ENCODE measurements around the gene PRKCQ. TPM values are rescaled to one million over a fixed set of nuclear protein-coding genes. Genes with fewer than 3 reads are reported as not detected.
A peak's percentile ranks its signal among the peaks of the same experiment; 100 is the strongest.

The PRKCQ gene
- total and polyA plus RNA-seq, 11 donors: 0.04 to 2.0 (median 0.13) TPM; not detected in 1

DNA sequence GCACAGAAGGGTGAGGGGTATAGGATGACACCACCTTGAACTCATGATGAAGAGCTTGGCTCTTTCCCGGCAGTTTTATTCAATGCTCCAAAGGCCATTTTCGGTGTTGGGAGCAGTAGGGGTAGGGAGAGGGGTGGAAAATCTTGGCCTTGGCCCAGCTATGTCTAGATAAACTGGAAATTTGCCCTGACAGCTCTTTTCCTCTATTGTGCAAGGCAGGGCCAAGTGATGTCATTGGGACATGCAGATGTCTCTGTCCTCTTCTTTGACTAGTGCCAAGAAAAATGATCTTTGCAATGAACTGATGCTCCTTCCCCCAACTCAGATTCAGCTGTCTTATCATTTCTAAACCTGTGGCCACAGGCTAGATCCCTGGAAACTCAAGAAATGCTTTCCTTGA lies 27.7 kb upstream of the PRKCQ start:
- H3K36me3 ChIP-seq: no peaks in the 10 kb centered on the region
- H3K4me1 ChIP-seq: peaks cover 0 to 13% (median 0%) of the 10 kb centered on the region in 12 donors
- peaks cover 0 to 6% (median 0%) of the 10 kb centered on the region in 12 donors for H3K9me3 ChIP-seq
- DNase-seq (peak in 3 of 5 donors; percentile 9 to 61 (median 21)), ATAC-seq (peak in 2 of 4 donors; percentile 10 to 39)
- no peak overlapping the region for H3K4me3 ChIP-seq
- peaks cover 0 to 21% (median 2%) of the 10 kb centered on the region in 9 donors for H3K27me3 ChIP-seq
- intact Hi-C loops (cut with DNase I): no loop called here
- 35 to 69% (median 53%) methylated on average over 2 of the region's 2 CpGs for WGBS, 4 donors
- no peak for TF ChIP-seq POLR2A (IDR thresholded peaks at IDR 0.05)
- TF ChIP-seq, protein P1, sequence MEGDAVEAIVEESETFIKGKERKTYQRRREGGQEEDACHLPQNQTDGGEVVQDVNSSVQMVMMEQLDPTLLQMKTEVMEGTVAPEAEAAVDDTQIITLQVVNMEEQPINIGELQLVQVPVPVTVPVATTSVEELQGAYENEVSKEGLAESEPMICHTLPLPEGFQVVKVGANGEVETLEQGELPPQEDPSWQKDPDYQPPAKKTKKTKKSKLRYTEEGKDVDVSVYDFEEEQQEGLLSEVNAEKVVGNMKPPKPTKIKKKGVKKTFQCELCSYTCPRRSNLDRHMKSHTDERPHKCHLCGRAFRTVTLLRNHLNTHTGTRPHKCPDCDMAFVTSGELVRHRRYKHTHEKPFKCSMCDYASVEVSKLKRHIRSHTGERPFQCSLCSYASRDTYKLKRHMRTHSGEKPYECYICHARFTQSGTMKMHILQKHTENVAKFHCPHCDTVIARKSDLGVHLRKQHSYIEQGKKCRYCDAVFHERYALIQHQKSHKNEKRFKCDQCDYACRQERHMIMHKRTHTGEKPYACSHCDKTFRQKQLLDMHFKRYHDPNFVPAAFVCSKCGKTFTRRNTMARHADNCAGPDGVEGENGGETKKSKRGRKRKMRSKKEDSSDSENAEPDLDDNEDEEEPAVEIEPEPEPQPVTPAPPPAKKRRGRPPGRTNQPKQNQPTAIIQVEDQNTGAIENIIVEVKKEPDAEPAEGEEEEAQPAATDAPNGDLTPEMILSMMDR (IDR thresholded peaks at IDR 0.05): no peak
- H3K27ac ChIP-seq: no peak overlapping the region

DNA sequence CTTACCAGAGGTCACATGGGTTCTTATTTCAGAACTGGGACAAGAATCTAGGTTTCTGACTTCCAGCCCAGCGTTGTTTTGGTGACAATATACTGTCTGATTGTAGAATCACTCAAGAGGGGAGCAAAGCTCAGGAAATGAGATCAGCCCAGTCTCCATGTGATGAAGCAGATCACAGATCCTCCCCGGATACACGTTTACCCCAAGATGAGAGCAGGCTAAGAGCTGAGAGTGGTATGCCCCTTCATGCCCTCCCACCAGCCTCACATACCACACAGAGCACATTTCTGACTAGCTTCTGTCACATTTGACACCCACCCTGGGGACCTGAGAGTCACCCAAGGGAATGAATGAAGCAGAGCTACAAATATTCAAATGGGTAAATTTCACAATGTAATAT lies 27.1 kb upstream of the PRKCQ start:
- Histone ChIP-seq H3K9me3 (peaks cover 0 to 6% (median 0%) of the 10 kb centered on the region in 12 donors), H3K36me3 (no peaks in the 10 kb centered on the region), H3K27me3 (peaks cover 0 to 19% (median 5%) of the 10 kb centered on the region in 9 donors), H3K27ac (no peak overlapping the region), H3K4me1 (peaks cover 0 to 13% (median 0%) of the 10 kb centered on the region in 12 donors), H3K4me3 (no peak overlapping the region)
- ATAC-seq (no peak), DNase-seq (no peak)
- TF ChIP-seq POLR2A (IDR thresholded peaks at IDR 0.05): no peak
- TF ChIP-seq, protein P1 (IDR thresholded peaks at IDR 0.05): no peak
- 47 to 60% (median 55%) methylated on average over 3 of the region's 3 CpGs for WGBS, 4 donors
- intact Hi-C loops (cut with DNase I): no loop called here

DNA sequence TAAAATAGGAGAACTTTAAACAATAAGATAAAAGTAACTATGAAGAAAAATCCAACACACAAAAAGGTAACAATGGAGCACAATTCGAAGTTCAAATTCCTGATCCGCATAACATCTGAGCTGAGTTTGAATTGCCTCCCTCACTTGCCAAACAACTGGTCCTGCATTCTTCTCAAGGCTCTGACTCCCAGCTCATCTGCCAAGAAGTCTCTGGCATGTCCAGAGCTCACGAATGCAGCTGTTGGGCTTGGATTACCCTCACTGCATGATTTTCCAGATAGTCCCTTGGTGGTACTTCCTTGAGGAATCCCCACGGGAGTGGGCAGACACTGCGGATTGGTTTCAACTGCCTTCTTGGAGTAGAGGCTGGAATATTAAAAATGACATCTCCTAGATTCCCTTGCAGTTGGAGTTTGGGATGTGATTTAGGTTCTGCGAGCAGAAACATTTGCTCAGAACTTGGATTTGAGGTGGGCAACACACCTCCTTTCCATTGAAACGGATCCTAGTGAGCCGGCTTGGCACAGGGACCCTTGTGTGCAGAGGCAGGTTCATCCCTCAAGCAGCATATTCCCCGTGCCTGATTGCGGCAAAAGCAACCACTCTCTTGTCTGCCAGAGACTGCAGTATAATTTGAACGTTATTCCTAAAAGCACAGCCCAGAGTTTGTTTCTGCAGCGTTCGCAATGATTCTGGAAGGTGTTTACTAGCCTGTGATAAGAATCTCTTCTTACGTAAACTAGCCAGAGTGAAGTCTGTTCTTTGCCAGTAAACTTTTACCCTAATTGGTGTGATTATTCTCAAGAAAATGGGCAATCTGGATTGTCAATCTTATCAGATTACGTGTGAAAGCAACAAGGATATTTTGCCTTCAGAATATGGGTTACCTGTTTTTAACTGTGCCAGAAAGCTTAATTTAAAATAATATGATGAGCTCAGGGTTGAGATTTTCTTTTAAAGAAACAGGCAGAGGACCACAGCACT lies 23.4 kb upstream of the PRKCQ start:
- Histone ChIP-seq H3K27ac (no peak overlapping the region), H3K36me3 (no peaks in the 10 kb centered on the region), H3K4me3 (no peak overlapping the region), H3K9me3 (no peaks in the 10 kb centered on the region), H3K27me3 (peaks cover 0 to 36% (median 2%) of the 10 kb centered on the region in 9 donors), H3K4me1 (peaks cover 0 to 17% (median 0%) of the 10 kb centered on the region in 12 donors)
- WGBS, 4 donors: 65 to 70% (median 68%) methylated on average over 15 of the region's 15 CpGs
- TF ChIP-seq, protein P1 (IDR thresholded peaks at IDR 0.05): no peak
- no peak for TF ChIP-seq POLR2A (IDR thresholded peaks at IDR 0.05)
- ATAC-seq (no peak), DNase-seq (no peak)
- intact Hi-C loops (cut with DNase I): no loop called here

DNA sequence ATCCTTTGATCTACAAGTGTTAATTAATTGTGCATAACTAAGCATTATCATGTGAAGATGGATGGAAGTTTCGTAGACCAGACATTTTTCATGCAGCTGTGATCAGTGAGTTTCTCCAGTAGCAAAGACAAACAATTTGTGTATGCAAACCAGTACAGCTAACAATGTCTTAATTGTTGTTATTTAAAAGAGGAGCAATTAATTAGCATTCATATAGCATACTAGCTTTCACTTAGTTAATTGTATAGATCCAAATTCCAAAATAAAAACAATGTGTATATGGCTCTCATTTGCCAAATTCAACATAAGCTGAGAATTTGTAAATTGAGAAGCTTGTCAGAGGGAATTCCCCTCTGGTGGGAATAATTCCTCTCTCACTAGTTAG lies 22.6 kb upstream of the PRKCQ start:
- WGBS, 4 donors: 76 to 81% (median 78%) methylated on average over 1 of the region's 1 CpG
- peaks cover 0 to 42% (median 2%) of the 10 kb centered on the region in 9 donors for H3K27me3 ChIP-seq
- TF ChIP-seq, protein P1 (IDR thresholded peaks at IDR 0.05): no peak
- TF ChIP-seq POLR2A (IDR thresholded peaks at IDR 0.05): no peak

More for the DNA sequence above, 22.6 kb upstream of the PRKCQ start:
- no peak for DNase-seq
- peaks cover 0 to 17% (median 0%) of the 10 kb centered on the region in 12 donors for H3K4me1 ChIP-seq
- H3K9me3 ChIP-seq: no peaks in the 10 kb centered on the region
- H3K36me3 ChIP-seq: no peaks in the 10 kb centered on the region
- intact Hi-C loops (cut with DNase I): no loop called here
- no peak overlapping the region for H3K4me3 ChIP-seq
- no peak overlapping the region for H3K27ac ChIP-seq
- no peak for ATAC-seq
